WTC11 (cell line): ENCODE data around the gene ERC2. TPM values are rescaled to one million over a fixed set of nuclear protein-coding genes. Genes with fewer than 3 reads are reported as not detected.
A peak's percentile ranks its signal among the peaks of the same experiment; 100 is the strongest.

Experiments used
- ATAC-seq: fragments of 200-7000 bp; cut with Tn5 transposase; 2 replicates; pipeline ENCODE4 v1.10.0; 2021; ENCODE audit warnings: mild to moderate bottlenecking, moderate library complexity
- CTCF ChIA-PET: fragments of 300-600 bp; sonication (Branson Sonifier 250); formaldehyde crosslinking; loops from one replicate; lab custom pipeline; 2021; ENCODE audit warnings: antibody characterized with exemption; lab: Charles Lee
- POLR2A ChIA-PET: fragments of 350-600 bp; sonication (Branson Sonifier 250); formaldehyde crosslinking; loops from one replicate; lab custom pipeline; 2021; ENCODE audit warnings: antibody characterized with exemption; lab: Charles Lee
- DNase-seq: peaks from one replicate; pipeline ENCODE4 v3.0.0; 2021; ENCODE audit warnings: low spot score
- H3K27ac Mint-ChIP-seq: 2 replicates; pipeline ENCODE4 v1.8.0; 2021; ENCODE audit warnings: mixed read lengths
- H3K27me3 Mint-ChIP-seq: 2 replicates; pipeline ENCODE4 v1.8.0; 2021; ENCODE audit warnings: low read depth, mild to moderate bottlenecking, moderate library complexity, mixed read lengths
- H3K36me3 Mint-ChIP-seq: 2 replicates; pipeline ENCODE4 v1.8.0; 2021; ENCODE audit warnings: mixed read lengths
- H3K4me1 Mint-ChIP-seq: 2 replicates; pipeline ENCODE4 v1.8.0; 2022; ENCODE audit warnings: mixed read lengths
- H3K4me3 Mint-ChIP-seq: 2 replicates; pipeline ENCODE4 v1.8.0; 2021; ENCODE audit warnings: mild to moderate bottlenecking, moderate library complexity, mixed read lengths
- H3K9me3 Mint-ChIP-seq: 2 replicates; pipeline ENCODE4 v1.8.0; 2021; ENCODE audit warnings: mixed read lengths
- ARID4B ChIP-seq: sonication (generic); formaldehyde crosslinking; IDR thresholded peaks from 2 replicates; pipeline ENCODE4 v1.8.0; 2023; ENCODE audit warnings: missing genetic modification reagents, mild to moderate bottlenecking, borderline replicate concordance
- ATF1 ChIP-seq: sonication (generic); formaldehyde crosslinking; IDR thresholded peaks from 2 replicates; pipeline ENCODE4 v1.8.1; 2023; ENCODE audit warnings: mild to moderate bottlenecking, moderate library complexity, missing genetic modification reagents
- ATF2 ChIP-seq: sonication (generic); formaldehyde crosslinking; IDR thresholded peaks from 2 replicates; pipeline ENCODE4 v1.8.1; 2022; ENCODE audit warnings: low read depth, missing genetic modification reagents, borderline replicate concordance
- ATF6 ChIP-seq: sonication (generic); formaldehyde crosslinking; IDR thresholded peaks from 2 replicates; pipeline ENCODE4 v1.8.1; 2023; ENCODE audit warnings: mild to moderate bottlenecking, missing genetic modification reagents
- CBFB ChIP-seq: sonication (generic); formaldehyde crosslinking; IDR thresholded peaks from 2 replicates; pipeline ENCODE4 v1.8.1; 2022; ENCODE audit warnings: mild to moderate bottlenecking, low read depth, missing genetic modification reagents
- CDX4 ChIP-seq: fragments of 250-450 bp; sonication (Bioruptor Pico); IDR thresholded peaks from 2 replicates; pipeline ENCODE4 v1.9.0; 2021; ENCODE audit warnings: moderate library complexity, mild to moderate bottlenecking, inconsistent platforms, borderline replicate concordance
- CREM ChIP-seq: sonication (generic); formaldehyde crosslinking; IDR thresholded peaks from 2 replicates; pipeline ENCODE4 v1.8.1; 2022; ENCODE audit warnings: mild to moderate bottlenecking, missing genetic modification reagents, moderate library complexity
- CTCF ChIP-seq: fragments of 200-600 bp; IDR thresholded peaks from 2 replicates; pipeline ENCODE4 v1.8.0; 2022; ENCODE audit warnings: antibody characterized with exemption
- ERG ChIP-seq: fragments of 250-450 bp; sonication (Bioruptor Pico); IDR thresholded peaks from 2 replicates; pipeline ENCODE4 v1.8.0; 2021; ENCODE audit warnings: mild to moderate bottlenecking
- ESRRA ChIP-seq: sonication (generic); formaldehyde crosslinking; IDR thresholded peaks from 2 replicates; pipeline ENCODE4 v1.8.1; 2022; ENCODE audit warnings: mild to moderate bottlenecking, missing genetic modification reagents, borderline replicate concordance
- FOXK1 ChIP-seq: sonication (generic); formaldehyde crosslinking; IDR thresholded peaks from 2 replicates; pipeline ENCODE4 v1.8.0; 2022; ENCODE audit warnings: mild to moderate bottlenecking, moderate library complexity, missing genetic modification reagents
- FOXP4 ChIP-seq: sonication (generic); formaldehyde crosslinking; IDR thresholded peaks from 2 replicates; pipeline ENCODE4 v1.8.0; 2022; ENCODE audit warnings: mild to moderate bottlenecking, missing genetic modification reagents
- MLX ChIP-seq: sonication (generic); formaldehyde crosslinking; IDR thresholded peaks from 2 replicates; pipeline ENCODE4 v1.8.1; 2023; ENCODE audit warnings: mild to moderate bottlenecking, missing genetic modification reagents, moderate library complexity
- MXD4 ChIP-seq: fragments of 250-450 bp; sonication (Bioruptor Pico); IDR thresholded peaks from 2 replicates; pipeline ENCODE4 v1.8.0; 2021; ENCODE audit warnings: mild to moderate bottlenecking, moderate library complexity, borderline replicate concordance
- MYBL2 ChIP-seq: sonication (generic); formaldehyde crosslinking; IDR thresholded peaks from 2 replicates; pipeline ENCODE4 v1.8.1; 2023; ENCODE audit warnings: mild to moderate bottlenecking, moderate library complexity, missing genetic modification reagents
- NR2C2 ChIP-seq: sonication (generic); formaldehyde crosslinking; IDR thresholded peaks from 2 replicates; pipeline ENCODE4 v1.8.0; 2022; ENCODE audit warnings: mild to moderate bottlenecking, missing genetic modification reagents
- SP1 ChIP-seq: sonication (generic); formaldehyde crosslinking; conservative IDR thresholded peaks from 2 replicates; pipeline ENCODE4 v1.8.1; 2022; ENCODE audit warnings: missing genetic modification reagents
- TEAD1 ChIP-seq: sonication (generic); formaldehyde crosslinking; IDR thresholded peaks from 2 replicates; pipeline ENCODE4 v1.8.0; 2022; ENCODE audit warnings: mild to moderate bottlenecking, missing genetic modification reagents
- ZBTB21 ChIP-seq: sonication (generic); formaldehyde crosslinking; IDR thresholded peaks from 2 replicates; pipeline ENCODE4 v1.8.1; 2023; ENCODE audit warnings: mild to moderate bottlenecking, missing genetic modification reagents, borderline replicate concordance
- ZNF671 ChIP-seq: fragments of 250-450 bp; sonication (Bioruptor Pico); IDR thresholded peaks from 2 replicates; pipeline ENCODE4 v1.8.0; 2021; ENCODE audit warnings: mild to moderate bottlenecking
- total RNA-seq: library from RNA; stranded (reverse); gene quantifications from 3 replicates; pipeline ENCODE4 v1.2.3, GENCODE V29; 2021

ERC2 gene
- total RNA-seq, 1 experiment from 2014 or later = 23.5 TPM

GRCh38 chr3:55540579-55540978 is 927.7 kb downstream of the ERC2 start:
- peak overlapping the region; percentile 5; the same call in 1 of the 2 replicates for H3K4me3 Mint-ChIP-seq
- POLR2A ChIA-PET = no interaction called here
- no peaks in the 10 kb centered on the region for H3K36me3 Mint-ChIP-seq
- no peaks in the 10 kb centered on the region for H3K27me3 Mint-ChIP-seq
- H3K27ac Mint-ChIP-seq = 0 out of 2 replicates have a peak overlapping the region, but pooled peaks have one; percentile 27
- peaks cover 34% of the 10 kb centered on the region for H3K4me1 Mint-ChIP-seq
- ATAC-seq (peak; percentile 80), DNase-seq (no peak)
- TF ChIP-seq CTCF (no peak), SP1 (no peak), CBFB (CRISPR knock-in tag) (no peak), ATF1 (CRISPR knock-in tag) (no peak), TEAD1 (CRISPR knock-in tag) (no peak), CREM (CRISPR knock-in tag) (no peak), MYBL2 (CRISPR knock-in tag) (no peak), ZBTB21 (CRISPR knock-in tag) (no peak), MLX (CRISPR knock-in tag) (no peak), ATF2 (CRISPR knock-in tag) (no peak), ZNF671 (CRISPR knock-in tag) (no peak), MXD4 (CRISPR knock-in tag) (no peak), CDX4 (CRISPR knock-in tag) (no peak), ESRRA (no peak), NR2C2 (CRISPR knock-in tag) (no peak), ARID4B (CRISPR knock-in tag) (no peak), FOXP4 (CRISPR knock-in tag) (no peak), ATF6 (CRISPR knock-in tag) (no peak), FOXK1 (no peak), ERG (CRISPR knock-in tag) (no peak)
- peaks cover 11% of the 10 kb centered on the region for H3K9me3 Mint-ChIP-seq
- CTCF ChIA-PET = interaction anchor here (0.7 to 1.2 kb wide), 9 partner anchors 9 to 370 kb away, joined by 3 to 4 read pairs (median 3); no protein-coding TSS in a partner anchor
